GM12875 (cell line): ENCODE results near the gene RNF181.
"Not testable (repeated sequence)": the region's sequence is repeated elsewhere in the genome, so short reads cannot be mapped to it uniquely, and the experiment has no call there.

Experiments
- H3K4me3 ChIP-seq: one replicate; pipeline ENCODE4 v1.5.1; 2011; ENCODE audit warnings: low read depth, low read length, control low read depth
- CTCF ChIP-seq: IDR thresholded peaks from 2 replicates; pipeline ENCODE4 v1.5.1; 2011; ENCODE audit warnings: low read depth, mild to moderate bottlenecking, control low read depth, inconsistent platforms, low read length, moderate library complexity, borderline replicate concordance; ENCODE audit not compliant: insufficient read depth

RNF181 gene

GRCh38 chr2:85589982-85590791 lies 5.4 kb upstream of the RNF181 start:
- H3K4me3 ChIP-seq, result no peak overlapping the region
- no peak for TF ChIP-seq CTCF

GRCh38 chr2:85590950-85591349 lies 4.6 kb upstream of the RNF181 start:
- no peak for TF ChIP-seq CTCF
- H3K4me3 ChIP-seq, result no peak overlapping the region

- TF ChIP-seq CTCF, result no peak
- no peak overlapping the region for H3K4me3 ChIP-seq
Observed at GRCh38 chr2:85591563-85591962, 4.0 kb upstream of the RNF181 start.

- not testable (repeated sequence) for H3K4me3 ChIP-seq
Observed at GRCh38 chr2:85592299-85592698, 3.2 kb upstream of the RNF181 start.

- no peak overlapping the region for H3K4me3 ChIP-seq
- TF ChIP-seq CTCF, result no peak
Observed at GRCh38 chr2:85593023-85593422, 2.5 kb upstream of the RNF181 start.

- H3K4me3 ChIP-seq, result peak overlapping the region; percentile 83
- no peak for TF ChIP-seq CTCF
Observed at GRCh38 chr2:85594715-85595300, 737 bp upstream of the RNF181 start.

GRCh38 chr2:85596026-85596333 lies 435 bp downstream of the RNF181 start:
- no peak for TF ChIP-seq CTCF

More at GRCh38 chr2:85596026-85596333, 435 bp downstream of the RNF181 start:
- peak overlapping the region; percentile 83 for H3K4me3 ChIP-seq
